ENCODE measurements around the gene TDRD10.

DNA sequence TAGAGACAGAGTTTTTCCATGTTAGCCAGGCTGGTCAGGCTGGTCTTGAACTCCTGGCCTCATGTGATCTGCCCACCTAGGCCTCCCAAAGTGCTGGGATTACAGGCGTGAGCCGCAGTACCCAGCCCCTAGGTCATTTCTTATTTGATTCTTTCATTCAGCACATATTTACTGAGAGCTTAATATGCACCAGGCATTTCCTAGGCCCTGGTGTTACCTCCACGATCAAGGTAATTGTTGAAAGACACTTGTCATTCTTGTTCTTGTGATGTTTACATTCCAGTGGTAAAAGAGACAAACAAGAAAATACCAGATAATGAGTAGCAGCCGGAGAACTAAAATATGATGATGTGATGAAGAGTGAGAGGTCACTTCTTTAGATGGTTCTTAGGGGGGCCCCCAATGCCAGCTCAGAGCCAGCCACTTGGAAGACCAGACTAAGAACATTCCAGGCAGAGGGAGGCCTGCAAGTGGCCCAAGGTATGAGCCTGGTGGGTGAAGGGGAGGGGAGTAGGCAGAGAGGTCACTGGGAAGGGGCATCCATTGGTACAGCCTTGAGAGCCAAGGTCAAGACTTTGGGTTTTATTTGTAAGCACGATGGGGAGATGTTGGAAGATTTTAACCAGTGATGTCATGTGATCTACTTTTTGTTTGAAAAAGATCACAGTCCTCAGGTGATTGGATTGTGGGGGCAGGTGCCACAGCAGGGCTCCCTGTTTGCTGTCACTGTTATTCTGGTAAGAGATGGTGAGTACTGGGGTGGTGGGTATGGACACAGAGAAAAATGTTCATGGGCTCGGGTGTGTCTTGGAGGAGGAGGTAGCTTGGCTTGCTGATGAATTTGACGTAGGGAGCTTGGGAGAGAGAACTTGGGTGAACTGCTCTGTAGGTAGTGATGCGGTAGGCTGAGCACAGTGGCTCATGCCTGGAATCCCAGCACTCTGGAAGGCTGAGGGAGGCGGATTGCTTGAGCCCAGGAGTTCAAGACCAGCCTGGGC lies 37.8 kb downstream of the TDRD10 start:
- TF ChIP-seq, protein P1, sequence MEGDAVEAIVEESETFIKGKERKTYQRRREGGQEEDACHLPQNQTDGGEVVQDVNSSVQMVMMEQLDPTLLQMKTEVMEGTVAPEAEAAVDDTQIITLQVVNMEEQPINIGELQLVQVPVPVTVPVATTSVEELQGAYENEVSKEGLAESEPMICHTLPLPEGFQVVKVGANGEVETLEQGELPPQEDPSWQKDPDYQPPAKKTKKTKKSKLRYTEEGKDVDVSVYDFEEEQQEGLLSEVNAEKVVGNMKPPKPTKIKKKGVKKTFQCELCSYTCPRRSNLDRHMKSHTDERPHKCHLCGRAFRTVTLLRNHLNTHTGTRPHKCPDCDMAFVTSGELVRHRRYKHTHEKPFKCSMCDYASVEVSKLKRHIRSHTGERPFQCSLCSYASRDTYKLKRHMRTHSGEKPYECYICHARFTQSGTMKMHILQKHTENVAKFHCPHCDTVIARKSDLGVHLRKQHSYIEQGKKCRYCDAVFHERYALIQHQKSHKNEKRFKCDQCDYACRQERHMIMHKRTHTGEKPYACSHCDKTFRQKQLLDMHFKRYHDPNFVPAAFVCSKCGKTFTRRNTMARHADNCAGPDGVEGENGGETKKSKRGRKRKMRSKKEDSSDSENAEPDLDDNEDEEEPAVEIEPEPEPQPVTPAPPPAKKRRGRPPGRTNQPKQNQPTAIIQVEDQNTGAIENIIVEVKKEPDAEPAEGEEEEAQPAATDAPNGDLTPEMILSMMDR (IDR thresholded peaks at IDR 0.05; ENCODE audit: insufficient read depth, low read depth, low read length): no peak
- no peak for TF ChIP-seq EZH2 (IDR thresholded peaks at IDR 0.05; ENCODE audit: insufficient read depth, low read length)

Data from astrocyte (in vitro differentiated cells and primary cell).